ENCODE measurements around the gene MRPL54. TPM values are rescaled to one million over a fixed set of nuclear protein-coding genes. Genes with fewer than 3 reads are reported as not detected.

MRPL54 gene
- total RNA-seq, 1 experiment from 2014 or later, result 67.1 TPM

DNA sequence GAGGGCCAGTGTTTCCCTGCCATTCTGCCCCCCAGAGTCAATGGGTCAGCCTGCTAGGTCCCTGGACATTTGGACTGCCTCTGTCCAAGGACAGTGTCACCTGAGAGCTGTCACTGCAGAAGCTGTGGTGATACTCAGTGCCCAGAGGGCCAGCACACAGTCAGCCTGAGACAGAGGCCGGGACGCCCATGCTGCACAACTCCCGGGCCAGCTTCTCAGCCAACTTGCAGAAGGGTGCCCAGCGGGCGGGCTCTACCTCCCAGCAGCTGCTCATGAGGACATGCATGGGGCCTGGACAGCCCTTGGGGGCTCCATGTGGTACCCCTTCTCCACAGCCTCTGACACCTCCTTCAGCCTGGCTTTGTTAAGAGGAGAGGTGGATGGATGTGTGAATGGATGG lies 13.3 kb downstream of the MRPL54 start:
- ChIA-PET RAD21 (ENCODE audit: low non-redundant PET in 1 of 2, low total read pairs in 2 of 2, uncharacterized antibody in 2 of 2, unreplicated experiment in 2 of 2) (no interaction called here), CTCF (no interaction called here), POLR2A (no interaction called here)
- no peaks in the 10 kb centered on the region for H3K9me2 ChIP-seq (ENCODE audit: insufficient read depth)
- no peak overlapping the region for H3K9ac ChIP-seq (ENCODE audit: low read length)
- peaks cover 0 to 2% of the 10 kb centered on the region in 2 experiments; a peak in 2 of 4 replicates for H3K9me3 ChIP-seq (ENCODE audit: control insufficient read depth in 1 of 2, insufficient read depth in 1 of 2, low read depth in 1 of 2, low read length in 2 of 2)
- H3K27ac ChIP-seq (ENCODE audit: low read depth, low read length), result no peak overlapping the region
- no peaks in the 10 kb centered on the region for H3K79me2 ChIP-seq (ENCODE audit: insufficient read depth, low read length)
- no peak overlapping the region for H3K4me2 ChIP-seq (ENCODE audit: low read length)
- no peaks in the 10 kb centered on the region for H4K20me1 ChIP-seq (ENCODE audit: insufficient read depth)
- no peak for TF ChIP-seq SP1 (IDR thresholded peaks at IDR 0.05; ENCODE audit: low read depth)
- TF ChIP-seq, protein P1, sequence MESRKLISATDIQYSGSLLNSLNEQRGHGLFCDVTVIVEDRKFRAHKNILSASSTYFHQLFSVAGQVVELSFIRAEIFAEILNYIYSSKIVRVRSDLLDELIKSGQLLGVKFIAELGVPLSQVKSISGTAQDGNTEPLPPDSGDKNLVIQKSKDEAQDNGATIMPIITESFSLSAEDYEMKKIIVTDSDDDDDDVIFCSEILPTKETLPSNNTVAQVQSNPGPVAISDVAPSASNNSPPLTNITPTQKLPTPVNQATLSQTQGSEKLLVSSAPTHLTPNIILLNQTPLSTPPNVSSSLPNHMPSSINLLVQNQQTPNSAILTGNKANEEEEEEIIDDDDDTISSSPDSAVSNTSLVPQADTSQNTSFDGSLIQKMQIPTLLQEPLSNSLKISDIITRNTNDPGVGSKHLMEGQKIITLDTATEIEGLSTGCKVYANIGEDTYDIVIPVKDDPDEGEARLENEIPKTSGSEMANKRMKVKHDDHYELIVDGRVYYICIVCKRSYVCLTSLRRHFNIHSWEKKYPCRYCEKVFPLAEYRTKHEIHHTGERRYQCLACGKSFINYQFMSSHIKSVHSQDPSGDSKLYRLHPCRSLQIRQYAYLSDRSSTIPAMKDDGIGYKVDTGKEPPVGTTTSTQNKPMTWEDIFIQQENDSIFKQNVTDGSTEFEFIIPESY (IDR thresholded peaks at IDR 0.05; ENCODE audit: extremely low read depth, insufficient replicate concordance, low read length), result no peak
- TF ChIP-seq, protein P2, sequence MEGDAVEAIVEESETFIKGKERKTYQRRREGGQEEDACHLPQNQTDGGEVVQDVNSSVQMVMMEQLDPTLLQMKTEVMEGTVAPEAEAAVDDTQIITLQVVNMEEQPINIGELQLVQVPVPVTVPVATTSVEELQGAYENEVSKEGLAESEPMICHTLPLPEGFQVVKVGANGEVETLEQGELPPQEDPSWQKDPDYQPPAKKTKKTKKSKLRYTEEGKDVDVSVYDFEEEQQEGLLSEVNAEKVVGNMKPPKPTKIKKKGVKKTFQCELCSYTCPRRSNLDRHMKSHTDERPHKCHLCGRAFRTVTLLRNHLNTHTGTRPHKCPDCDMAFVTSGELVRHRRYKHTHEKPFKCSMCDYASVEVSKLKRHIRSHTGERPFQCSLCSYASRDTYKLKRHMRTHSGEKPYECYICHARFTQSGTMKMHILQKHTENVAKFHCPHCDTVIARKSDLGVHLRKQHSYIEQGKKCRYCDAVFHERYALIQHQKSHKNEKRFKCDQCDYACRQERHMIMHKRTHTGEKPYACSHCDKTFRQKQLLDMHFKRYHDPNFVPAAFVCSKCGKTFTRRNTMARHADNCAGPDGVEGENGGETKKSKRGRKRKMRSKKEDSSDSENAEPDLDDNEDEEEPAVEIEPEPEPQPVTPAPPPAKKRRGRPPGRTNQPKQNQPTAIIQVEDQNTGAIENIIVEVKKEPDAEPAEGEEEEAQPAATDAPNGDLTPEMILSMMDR (IDR thresholded peaks at IDR 0.05 in 2 of 3, conservative IDR thresholded peaks at IDR 0.05 in 1 of 3; ENCODE audit: borderline replicate concordance in 1 of 3, insufficient read depth in 1 of 3, low read depth in 2 of 3, low read length in 2 of 3), result no peak
- H2AFZ ChIP-seq (ENCODE audit: low read depth, low read length, poor library complexity, severe bottlenecking), result no peak overlapping the region
- H3K4me3 ChIP-seq (replicated peaks in 1 of 2; ENCODE audit: low read depth in 1 of 2, low read length in 2 of 2), result no peak overlapping the region
- no TSS peak for BruUV-seq (replicated peaks)
- H3K4me1 ChIP-seq (ENCODE audit: control insufficient read depth in 1 of 2, insufficient read depth in 2 of 2, low read length in 2 of 2), result no peaks in the 10 kb centered on the region
- no peaks in the 10 kb centered on the region for H3K36me3 ChIP-seq (ENCODE audit: control insufficient read depth in 1 of 2, insufficient read depth in 2 of 2, low read length in 2 of 2)
- no peak for ATAC-seq
- H3K27me3 ChIP-seq (ENCODE audit: insufficient read depth, low read length), result no peaks in the 10 kb centered on the region
- intact Hi-C loops (cut with micrococcal nuclease), result no loop called here
- no peak for DNase-seq (ENCODE audit: low read depth, low spot score)

DNA sequence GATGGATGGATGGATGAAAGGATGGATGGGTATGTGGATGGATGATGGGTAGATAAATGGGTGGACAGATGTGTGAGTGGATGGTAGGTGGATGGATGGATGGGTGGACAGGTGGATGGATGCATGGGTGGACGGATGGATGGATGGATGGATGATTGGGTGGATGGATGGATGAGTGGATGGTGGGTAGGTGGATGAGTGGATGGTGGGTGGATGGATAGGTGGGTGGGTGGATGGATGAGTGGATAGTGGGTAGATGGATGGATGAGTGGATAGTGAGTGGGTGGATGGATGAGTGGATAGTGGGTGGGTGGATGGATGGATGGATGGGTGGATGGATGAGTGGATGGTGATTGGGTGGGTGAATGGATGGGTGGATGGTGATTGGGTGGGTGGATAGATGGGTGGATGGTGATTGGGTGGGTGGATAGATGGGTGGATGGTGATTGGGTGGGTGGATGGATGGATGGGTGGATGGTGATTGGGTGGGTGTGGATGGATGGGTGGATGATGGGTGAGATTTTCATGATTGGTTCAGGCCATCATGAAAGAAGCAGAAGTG lies 14.1 kb downstream of the MRPL54 start:
- DNase-seq (ENCODE audit: low read depth, low spot score) (no peak), ATAC-seq (no peak)
- CTCF ChIA-PET, result no interaction called here
- H2AFZ ChIP-seq (ENCODE audit: low read depth, low read length, poor library complexity, severe bottlenecking), result no peak overlapping the region
- peaks cover 0 to 10% of the 10 kb centered on the region in 2 experiments; a peak in 2 of 4 replicates for H3K9me3 ChIP-seq (ENCODE audit: control insufficient read depth in 1 of 2, insufficient read depth in 1 of 2, low read depth in 1 of 2, low read length in 2 of 2)
- POLR2A ChIA-PET, result no interaction called here
- no peak for TF ChIP-seq POLR2AphosphoS5 (IDR thresholded peaks at IDR 0.05; ENCODE audit: low read depth, low read length)
- no peak for TF ChIP-seq ELF1 (IDR thresholded peaks at IDR 0.05; ENCODE audit: borderline replicate concordance, low read depth)
- TF ChIP-seq TCF7L2 (IDR thresholded peaks at IDR 0.05; ENCODE audit: borderline replicate concordance, extremely low read depth, insufficient read depth, insufficient read length), result no peak
- no peak for TF ChIP-seq CBX3 (IDR thresholded peaks at IDR 0.05; ENCODE audit: low read depth)
- no peak for TF ChIP-seq RAD21 (IDR thresholded peaks at IDR 0.05; ENCODE audit: low read depth)
- TF ChIP-seq, protein P3, sequence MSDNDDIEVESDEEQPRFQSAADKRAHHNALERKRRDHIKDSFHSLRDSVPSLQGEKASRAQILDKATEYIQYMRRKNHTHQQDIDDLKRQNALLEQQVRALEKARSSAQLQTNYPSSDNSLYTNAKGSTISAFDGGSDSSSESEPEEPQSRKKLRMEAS (IDR thresholded peaks at IDR 0.05), result no peak
- TF ChIP-seq, protein P4, sequence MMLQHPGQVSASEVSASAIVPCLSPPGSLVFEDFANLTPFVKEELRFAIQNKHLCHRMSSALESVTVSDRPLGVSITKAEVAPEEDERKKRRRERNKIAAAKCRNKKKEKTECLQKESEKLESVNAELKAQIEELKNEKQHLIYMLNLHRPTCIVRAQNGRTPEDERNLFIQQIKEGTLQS (IDR thresholded peaks at IDR 0.05), result no peak
- no peaks in the 10 kb centered on the region for H3K9me2 ChIP-seq (ENCODE audit: insufficient read depth)
- RAD21 ChIA-PET (ENCODE audit: low non-redundant PET in 1 of 2, low total read pairs in 2 of 2, uncharacterized antibody in 2 of 2, unreplicated experiment in 2 of 2), result no interaction called here
- H3K4me3 ChIP-seq (replicated peaks in 1 of 2; ENCODE audit: low read depth in 1 of 2, low read length in 2 of 2), result no peak overlapping the region
- BruUV-seq (replicated peaks), result no TSS peak
- H4K20me1 ChIP-seq (ENCODE audit: insufficient read depth), result no peaks in the 10 kb centered on the region
- no peak overlapping the region for H3K4me2 ChIP-seq (ENCODE audit: low read length)
- intact Hi-C loops (cut with micrococcal nuclease), result no loop called here
- no peaks in the 10 kb centered on the region for H3K36me3 ChIP-seq (ENCODE audit: control insufficient read depth in 1 of 2, insufficient read depth in 2 of 2, low read length in 2 of 2)
- H3K27ac ChIP-seq (ENCODE audit: low read depth, low read length), result no peak overlapping the region
- H3K27me3 ChIP-seq (ENCODE audit: insufficient read depth, low read length), result no peaks in the 10 kb centered on the region
- no peaks in the 10 kb centered on the region for H3K79me2 ChIP-seq (ENCODE audit: insufficient read depth, low read length)
- H3K9ac ChIP-seq (ENCODE audit: low read length), result no peak overlapping the region
- no peaks in the 10 kb centered on the region for H3K4me1 ChIP-seq (ENCODE audit: control insufficient read depth in 1 of 2, insufficient read depth in 2 of 2, low read length in 2 of 2)

All from HCT116 (cell line).